NB4 (cell line): ENCODE measurements around the gene XYLT1.

Source experiments
- CTCF ChIP-seq: IDR thresholded peaks from one replicate; pipeline ENCODE4 v1.5.1; 2012; ENCODE audit warnings: low read depth, low read length
- MYC ChIP-seq: IDR thresholded peaks from 2 replicates; pipeline ENCODE4 v1.6.1; 2011; ENCODE audit warnings: low read depth, low read length
- POLR2A ChIP-seq: IDR thresholded peaks from 2 replicates; pipeline ENCODE4 v1.6.1; 2011; ENCODE audit warnings: mild to moderate bottlenecking; ENCODE audit not compliant: insufficient read length; ENCODE audit errors: extremely low read depth

DNA sequence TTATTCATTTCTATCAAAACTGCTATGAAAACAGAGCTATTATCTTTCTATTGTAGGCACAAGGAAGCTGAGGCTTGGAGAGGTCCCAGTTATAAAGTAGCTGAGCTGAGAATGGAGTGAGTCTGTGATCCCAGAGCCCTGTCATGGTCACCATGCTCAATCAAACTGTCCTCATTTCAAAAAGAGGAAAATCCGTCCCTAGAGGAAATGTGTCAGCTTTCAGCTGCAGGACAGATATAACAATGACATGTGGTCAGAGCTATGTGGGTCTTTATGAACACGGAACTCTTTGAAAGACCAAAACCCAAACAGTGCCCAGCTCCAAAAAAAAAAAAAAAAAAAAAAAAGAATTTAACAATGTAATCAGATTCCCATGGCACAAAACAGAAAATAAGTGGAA lies 266.1 kb downstream of the XYLT1 start:
- no peak for TF ChIP-seq POLR2A
- TF ChIP-seq CTCF = no peak
- no peak for TF ChIP-seq MYC
